HTERT RPE-1 (cell line): ENCODE measurements around the gene PIGL.
"Not testable (repeated sequence)": the region's sequence is repeated elsewhere in the genome, so short reads cannot be mapped to it uniquely, and the experiment has no call there.

Experiments
- in situ Hi-C: fragments of 300-500 bp; cut with MboI; formaldehyde crosslinking; loops from 4 replicates; pipeline ENCODE4 v1.14.3; 2020; ENCODE audit warnings: low sequenced_read_pairs

Gene PIGL

DNA sequence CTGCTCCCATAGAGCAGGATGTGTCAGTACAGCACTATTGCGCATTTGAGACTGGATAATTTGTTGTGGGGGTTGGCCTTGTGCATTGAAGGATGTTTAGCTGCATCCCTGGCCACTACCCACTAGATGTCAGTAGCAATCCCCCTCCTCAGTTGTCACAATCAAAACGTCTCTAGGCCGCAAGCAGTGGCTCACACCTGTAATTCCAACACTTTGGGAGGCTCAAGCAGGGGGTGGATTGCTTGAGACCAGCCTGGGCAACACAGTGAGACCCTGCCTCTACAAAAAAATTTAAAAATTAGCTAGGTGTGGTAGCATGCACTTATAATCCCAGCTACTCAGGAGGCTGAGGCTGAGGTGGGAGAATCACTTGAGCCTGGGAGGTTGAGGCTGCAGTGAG is 87.8 kb downstream of the PIGL start:
- in situ Hi-C loops = no loop called here

DNA sequence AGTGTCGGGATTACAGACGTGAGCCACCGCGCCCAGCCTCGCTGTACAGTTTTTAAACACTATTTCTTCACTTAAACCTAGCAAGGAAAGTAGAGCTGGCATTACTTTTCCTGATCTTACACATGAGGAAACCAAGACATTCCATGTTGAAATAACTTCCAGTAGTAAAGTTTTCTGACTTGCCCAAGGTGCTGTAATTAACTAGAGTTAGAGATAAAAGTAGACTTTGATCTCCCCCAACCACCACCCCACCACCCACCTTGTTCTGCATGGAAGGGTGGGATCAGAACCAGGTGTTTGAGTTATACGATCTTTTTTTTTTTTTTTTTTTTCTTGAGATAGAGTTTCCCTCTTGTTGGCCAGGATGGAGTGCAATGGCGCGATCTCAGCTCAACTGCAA is 89.2 kb downstream of the PIGL start:
- in situ Hi-C loops = no loop called here

DNA sequence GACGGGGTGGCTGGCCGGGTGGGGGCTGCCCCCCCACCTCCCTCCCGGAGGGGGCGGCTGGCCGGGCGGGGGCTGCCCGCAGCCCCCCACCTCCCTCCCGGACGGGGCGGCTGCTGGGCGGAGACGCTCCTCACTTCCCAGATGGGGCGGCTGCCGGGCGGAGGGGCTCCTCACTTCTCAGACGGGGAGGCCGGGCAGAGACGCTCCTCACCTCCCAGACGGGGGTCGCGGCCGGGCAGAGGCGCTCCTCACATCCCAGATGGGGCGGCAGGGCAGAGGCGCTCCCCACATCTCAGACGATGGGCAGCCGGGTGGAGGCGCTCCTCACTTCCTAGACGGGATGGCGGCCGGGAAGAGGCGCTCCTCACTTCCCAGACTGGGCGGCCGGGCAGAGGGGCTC is 95.1 kb downstream of the PIGL start:
- in situ Hi-C loops = not testable (repeated sequence)

DNA sequence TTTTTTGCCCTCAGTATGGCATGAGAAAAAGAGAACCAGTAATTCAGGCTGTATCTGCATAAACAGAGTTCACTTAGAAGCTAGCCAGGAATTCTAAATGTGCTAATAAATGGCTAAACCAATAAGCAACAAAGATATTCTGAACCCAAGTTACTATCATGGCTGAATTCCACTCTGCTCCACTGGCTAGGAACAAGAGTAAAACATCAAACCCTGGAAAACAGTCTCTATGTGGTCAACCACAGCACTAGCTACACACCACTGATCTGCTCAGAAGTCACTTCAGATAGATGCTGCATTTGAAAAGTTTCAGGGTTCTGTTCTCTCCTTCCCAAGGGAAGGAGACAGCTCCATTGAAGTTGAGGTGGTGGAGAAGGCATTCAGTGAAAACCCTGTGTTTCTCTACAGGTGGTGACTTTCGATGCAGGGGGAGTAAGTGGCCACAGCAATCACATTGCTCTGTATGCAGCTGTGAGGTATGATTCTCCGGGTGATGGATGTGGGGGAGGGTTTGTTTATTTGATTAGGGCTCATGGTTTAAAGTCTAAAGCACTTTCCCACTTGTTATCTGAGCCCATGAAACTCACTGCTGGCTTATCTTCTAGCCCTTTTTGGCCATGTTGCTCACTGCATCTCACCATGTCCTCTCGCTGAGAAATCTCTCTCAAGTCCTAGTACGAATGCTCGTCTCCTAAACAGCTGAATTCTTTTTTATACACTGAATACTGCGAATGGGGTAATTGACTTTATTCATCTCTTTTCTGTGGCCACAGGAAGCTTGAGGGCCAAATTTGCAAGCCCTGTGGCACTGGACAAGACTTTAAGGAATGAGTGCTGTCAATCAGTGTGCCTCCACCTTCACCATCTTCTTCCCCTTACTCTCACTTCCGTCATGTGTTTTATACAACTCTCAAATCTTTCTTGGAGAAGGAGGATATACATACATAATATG is 96.4 kb downstream of the PIGL start:
- in situ Hi-C loops = no loop called here

DNA sequence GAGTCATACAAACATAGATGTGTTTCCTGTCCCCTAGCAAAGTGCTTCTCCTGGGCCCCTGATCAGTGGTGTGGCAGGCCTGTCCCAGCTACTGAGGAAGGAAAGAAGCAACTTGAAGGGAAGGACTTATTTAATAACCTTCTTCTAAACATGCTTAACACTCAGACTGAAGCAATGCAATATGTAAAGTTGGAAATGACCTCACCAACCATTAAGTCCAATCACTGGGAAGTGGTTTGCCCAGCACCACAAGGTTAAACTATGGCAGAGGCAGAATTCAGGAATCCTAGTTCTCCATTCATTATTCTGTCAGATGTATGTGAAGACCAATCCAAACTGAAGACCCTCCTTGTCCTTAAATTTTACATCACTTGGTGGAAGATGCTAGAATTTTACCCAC is 97.2 kb downstream of the PIGL start:
- in situ Hi-C loops = no loop called here

DNA sequence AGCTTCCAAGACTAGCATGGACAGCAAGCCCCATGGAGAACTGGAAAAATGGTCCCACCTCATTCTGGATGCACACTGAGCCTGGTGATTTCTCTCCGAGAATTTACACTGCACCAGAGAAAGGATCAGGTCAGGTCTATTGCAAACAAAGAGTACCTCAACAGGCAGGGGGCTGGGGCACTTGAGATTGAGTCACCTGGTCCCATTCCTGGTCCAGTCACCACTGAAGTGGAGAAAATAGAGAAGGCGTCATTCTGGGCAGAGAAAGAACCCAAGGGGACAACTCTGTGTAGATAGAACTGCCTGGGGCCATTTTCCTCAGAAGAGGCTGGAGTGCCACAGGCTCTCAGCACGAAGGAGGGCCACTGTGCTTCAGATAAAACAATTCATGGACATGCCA is 97.8 kb downstream of the PIGL start:
- in situ Hi-C loops = no loop called here

DNA sequence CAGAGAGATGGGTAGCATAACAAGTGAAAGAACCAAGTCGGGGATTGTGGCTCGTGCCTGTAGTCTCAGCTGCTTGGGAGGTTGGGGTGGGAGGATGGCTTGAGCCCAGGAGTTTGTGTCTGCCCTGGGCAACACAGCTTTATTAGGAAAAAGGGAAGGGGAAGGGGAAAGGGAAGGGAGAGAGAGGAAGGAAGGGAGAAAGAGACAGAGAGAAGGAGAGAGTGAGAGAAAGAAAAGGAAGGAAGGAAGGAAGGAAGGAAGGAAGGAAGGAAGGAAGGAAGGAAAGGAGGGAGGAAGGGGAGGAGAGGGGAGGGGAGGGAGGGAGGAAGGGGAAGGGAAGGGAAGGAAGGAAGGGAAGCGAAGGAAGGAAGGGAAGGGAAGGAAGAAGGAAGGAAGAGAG is 103.0 kb downstream of the PIGL start:
- in situ Hi-C loops = no loop called here

DNA sequence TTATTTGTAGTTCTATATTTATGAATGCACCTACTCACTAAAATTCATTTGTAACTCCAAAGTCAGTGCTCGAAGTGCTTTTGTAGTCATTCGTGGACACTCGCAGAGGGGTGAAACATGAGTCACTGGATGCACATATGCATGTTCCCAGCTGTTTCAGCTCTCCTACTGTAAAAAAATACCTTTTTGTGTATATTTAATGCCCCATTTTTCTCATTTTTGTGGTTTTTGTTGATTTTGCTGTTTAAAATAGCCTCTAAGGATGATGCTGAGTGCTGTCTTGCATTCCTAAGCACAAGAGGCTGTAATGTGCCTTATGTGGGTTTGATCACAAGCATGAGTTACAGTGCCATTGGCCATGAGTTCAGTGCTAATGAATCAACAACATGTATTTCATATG is 105.6 kb downstream of the PIGL start:
- in situ Hi-C loops = no loop called here

DNA sequence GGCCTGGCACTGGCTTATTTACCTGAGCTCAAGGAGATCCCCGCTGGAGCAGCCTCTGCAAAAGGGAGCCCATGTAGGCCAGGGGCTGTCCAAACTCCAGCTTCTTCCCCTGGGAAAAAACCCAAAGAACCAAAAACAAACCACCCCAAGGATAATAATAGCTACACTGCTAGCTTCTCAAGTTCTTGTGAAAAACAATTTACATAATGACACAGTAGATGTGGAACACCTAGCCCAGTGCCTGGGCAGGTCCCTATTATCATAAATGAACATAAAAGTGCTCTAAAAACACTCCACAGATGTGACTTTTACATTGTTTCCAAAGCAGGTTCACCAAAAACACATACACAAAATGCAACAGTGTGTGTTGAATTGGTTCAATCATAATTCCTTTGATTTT is 109.0 kb downstream of the PIGL start:
- in situ Hi-C loops = no loop called here

DNA sequence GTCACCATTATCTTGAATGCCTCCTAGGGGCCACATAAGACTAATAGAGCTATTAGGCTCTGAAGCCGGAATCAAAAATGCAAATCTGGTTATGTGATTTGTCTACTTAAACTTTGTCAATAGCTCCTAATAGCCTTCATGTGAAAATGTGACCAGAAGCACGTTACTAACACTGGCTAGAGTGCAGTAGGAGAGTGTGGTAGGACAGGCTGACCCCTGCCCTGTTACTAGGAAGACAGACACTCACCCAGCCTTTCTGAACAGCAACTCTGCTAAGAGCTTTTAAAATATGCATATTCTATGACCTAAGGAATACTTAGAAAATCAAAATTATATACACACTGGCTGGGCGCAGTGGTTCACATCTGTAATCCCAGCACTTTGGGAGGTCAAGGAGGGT is 110.0 kb downstream of the PIGL start:
- in situ Hi-C loops = no loop called here

DNA sequence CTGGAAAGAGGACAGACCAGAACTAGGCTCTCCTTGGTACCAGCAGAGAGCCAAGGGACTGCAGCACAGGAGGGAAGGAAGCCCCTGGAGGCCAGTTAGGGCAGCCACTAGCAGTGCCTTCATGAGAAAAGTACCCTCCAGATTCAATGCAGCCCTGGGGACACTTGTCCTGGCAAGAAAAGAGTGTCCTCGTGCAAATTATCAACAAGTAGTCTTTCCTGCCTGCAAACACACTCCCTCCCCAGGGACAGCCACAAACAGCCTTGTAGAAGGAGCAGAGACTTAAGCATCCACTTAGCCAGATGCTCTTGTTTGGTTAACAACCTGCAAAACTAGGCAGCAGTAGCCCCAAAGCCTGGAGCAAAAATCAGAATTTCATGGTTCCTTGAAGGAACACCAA is 112.0 kb downstream of the PIGL start:
- in situ Hi-C loops = no loop called here

DNA sequence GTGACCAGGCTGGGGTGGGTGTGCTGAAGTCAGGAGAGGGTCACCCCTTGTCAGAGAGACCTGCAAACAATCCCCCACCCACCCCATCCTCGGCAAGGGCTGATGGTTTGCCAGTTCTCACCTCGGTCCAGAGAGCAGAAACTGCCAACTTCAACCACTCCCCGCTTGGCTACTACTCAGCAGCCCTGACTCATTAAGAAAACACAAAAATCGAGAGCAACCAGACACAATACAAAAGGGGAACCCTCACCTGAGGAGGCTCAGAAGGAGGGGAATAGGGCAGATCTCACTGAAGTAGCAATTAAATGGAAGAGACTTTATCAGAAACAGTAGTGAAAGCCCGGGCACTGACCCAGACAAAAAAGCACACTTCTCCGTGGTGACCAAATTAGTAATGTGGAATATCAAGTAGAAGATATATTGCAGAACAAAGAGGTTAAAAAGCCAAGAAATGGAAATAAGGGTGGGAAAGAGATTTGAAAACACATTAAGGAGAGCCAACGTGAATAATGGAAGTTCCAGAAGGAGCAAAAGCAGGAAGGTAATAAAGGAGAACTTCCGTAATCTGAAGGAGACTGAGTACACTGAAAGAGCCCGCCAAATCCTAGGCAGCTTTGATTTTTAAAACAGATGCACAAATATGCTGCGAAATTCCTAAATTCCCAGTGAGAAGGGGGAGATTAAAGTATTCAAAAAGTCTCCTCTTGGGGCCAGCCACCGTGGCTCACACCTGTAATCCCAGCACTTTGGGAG is 112.7 kb downstream of the PIGL start:
- in situ Hi-C loops = no loop called here

DNA sequence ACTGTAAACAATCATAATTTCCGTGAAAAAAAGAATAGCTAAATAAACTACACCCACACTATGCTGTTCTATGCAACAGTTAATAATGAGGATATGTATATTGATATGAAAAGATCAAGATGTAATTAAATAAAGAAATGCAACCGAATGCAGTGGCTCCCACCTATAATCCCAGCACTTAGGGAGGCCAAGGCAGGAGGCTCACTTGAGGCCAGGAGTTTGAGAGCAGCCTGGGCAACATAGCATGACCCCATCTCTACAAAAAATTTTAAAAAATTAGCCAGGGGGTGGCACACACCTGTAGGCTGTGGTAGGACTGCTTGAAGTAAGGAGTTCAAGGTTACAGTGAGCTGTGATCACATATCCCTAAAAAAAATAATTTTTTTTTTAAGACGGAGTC is 121.4 kb downstream of the PIGL start:
- in situ Hi-C loops = no loop called here

DNA sequence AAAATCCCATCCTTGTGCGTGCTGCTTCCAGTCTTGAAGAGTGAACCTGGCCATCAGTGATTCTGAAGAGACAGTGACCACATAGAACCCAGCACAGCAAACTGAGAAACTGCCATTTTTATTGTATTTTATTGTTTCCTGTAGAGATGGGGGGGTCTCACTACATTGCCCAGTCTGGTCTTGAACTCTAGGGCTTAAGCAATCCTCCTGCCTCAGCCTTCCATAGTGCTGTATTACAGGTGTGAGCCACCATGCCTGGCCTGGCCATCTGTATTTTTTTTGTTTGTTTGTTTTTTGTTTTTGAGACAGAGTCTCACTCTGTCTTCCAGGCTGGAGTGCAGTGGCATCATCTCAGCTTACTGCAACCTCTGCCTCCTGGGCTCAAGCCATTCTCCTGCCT is 122.4 kb downstream of the PIGL start:
- in situ Hi-C loops = no loop called here

DNA sequence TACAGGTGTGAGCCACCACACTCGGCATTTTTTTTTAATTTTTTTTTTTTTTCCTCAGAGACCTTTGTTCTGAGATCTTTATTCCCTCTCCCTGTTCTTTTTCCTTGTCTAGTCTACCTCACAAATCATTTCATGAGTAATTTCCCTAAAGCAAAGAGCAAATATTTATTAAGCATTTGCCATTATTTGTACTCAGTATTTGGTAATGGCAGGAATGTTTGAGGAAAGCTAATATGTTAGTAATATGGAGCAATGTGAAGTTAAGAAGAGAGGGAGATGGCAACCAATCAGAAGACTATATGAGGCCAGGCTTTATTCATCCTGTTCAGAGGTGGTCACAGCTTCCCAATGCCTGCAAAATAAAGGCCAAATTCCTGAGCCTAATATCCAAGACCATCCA is 122.9 kb downstream of the PIGL start:
- in situ Hi-C loops = no loop called here

DNA sequence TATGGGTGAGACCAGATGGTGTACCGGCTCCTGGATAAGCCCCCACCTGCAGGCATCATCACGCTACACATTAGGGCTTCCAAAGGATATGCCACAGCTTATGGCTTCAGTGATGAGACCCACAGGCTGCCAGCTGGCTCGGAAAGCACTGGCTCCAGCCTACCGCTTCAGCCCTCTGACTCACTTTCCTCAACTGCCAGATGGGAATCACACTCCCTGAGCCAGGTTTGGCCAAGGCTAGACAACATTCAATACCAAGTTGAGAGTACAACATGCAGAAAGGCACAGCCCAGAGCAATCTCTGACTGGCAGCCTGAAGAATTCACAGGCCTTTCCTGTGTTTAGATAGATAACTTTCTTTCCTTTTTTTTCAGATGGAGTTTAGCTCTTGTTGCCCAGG is 126.0 kb downstream of the PIGL start:
- in situ Hi-C loops = no loop called here

DNA sequence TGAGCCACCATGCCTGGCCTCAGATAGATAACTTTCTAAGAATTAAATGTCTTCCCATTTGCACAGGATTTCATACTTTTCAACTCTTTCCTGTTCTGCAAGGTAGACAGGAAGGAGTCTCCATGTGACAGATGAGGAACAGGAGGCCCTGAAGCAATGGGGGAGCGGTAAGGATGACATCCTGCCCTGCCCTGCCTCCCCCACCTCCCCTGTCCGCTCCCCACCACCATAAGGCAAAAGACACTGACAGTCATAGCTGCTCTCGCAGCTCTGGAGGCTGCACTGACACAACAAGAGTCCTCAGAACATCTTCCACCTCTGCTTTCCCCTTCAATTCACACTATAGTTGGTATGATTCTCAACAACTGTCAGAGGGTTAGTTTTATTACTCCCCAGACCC is 126.6 kb downstream of the PIGL start:
- in situ Hi-C loops = no loop called here

DNA sequence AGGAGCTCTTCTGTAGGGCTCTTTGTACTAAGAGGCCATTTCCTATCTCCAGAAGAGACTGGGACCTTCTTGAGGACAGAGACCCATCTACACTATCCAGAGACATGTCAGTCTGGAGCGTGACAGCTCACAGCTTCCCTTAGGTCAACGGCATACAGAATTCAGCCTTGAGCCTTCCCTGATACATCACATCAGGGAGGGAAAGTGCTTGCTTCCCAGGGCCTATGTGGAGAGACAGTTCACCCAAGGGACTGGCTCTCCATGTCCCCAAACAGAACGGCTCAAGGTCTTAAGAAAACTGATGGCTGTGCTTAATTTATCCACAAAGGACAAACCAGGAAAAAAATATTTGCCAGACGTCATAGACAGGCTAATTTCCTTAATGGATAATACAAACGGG is 128.6 kb downstream of the PIGL start:
- in situ Hi-C loops = no loop called here

DNA sequence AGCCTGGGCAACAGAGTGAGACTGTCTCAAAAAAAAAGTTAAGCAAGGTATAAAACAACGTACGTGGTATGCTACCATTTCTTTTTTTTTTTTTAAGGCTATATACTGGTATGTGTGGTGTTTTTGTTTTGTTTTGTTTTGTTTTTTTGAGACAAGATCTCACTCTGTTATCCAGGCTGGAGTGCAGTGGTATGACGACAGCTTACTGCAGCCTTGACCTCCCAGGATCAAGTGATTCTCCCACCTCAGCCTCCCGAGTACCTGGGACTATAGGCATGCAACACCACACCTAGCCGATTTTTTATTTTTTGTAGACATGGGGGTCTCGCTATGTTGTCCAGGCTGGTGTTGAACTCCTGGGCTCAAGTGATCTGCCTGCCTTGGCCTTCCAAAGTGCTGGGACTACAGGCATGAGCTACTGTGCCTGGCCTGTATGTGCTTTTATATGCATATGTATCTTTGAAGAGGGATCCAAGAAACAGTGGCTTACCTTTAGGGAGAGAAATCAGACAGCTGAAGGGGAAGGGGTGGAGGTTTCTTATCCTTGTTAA is 129.8 kb downstream of the PIGL start:
- in situ Hi-C loops = no loop called here

DNA sequence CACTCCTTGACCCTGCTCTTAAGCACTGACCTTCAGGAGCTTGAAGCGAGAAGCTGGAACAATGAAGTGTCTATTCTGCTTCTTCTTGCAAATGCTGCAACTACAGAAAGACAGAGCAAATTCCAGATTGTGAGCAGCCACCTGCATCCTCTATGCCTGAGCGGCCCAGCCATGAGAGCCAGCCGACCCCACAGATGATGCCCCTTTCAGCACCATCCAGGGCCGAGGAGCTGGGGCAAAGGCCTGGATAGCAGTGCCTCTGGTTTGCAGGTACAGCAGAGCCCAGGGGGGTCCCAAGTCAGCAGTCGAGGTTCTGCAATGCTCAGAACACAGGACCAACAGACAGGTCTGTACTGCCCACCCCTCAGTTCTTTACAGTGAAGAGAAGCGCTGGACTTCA is 131.6 kb downstream of the PIGL start:
- in situ Hi-C loops = no loop called here

DNA sequence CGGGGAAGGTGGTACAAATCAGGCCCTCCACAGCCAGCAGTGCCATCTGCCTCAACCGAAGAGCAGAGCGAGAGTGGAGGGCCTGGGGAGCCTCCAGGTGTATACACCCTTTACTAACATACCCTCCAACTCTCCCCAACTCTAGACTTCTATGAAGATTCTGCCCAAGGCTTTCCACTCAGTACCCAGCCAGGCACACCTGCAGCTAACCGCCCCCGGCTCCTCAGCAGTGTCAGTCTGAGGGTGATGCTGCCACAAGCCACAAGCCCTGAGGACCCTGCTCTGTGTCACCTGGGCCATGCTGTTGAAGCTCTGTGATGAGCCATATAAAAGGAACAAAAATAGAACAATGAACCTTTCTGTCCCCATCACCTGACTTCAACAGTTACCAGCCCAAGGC is 132.4 kb downstream of the PIGL start:
- in situ Hi-C loops = no loop called here

DNA sequence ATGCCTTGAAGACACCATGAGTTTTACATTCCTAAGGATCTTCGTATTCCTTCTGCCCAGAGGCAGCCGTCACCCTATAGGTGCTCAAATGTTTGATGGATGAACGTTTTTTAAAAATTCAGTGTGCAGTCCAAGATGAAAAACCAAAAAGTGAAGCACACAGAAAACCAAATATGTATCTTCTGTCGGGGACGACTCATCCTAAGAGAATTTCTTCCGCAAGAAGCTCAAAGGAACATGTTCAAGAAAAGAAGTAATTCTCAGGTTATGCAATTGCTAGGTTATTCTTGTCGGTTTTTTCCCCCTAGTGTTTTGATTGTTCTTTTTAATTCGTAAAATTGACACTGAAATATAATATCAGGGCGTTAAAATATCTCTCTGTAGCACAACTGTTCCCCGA is 134.8 kb downstream of the PIGL start:
- in situ Hi-C loops = no loop called here
